Stimulated activated CD8-positive, alpha-beta memory T cell treated with anti-CD3 and anti-CD28 coated beads, Interleukin-12 subunit alpha, Interleukin-12 subunit beta, amount 100 ng/mL, for 1 hour (primary cell): ENCODE data around the gene EXOC7.

ENCODE experiments used
- DNase-seq: peaks from one replicate; pipeline ENCODE4 v3.0.0-alpha.2; 2020; ENCODE audit warnings: low read depth

EXOC7 gene

GRCh38 chr17:76121932-76122430 is 18.4 kb upstream of the EXOC7 start:
- DNase-seq = no peak

- DNase-seq = no peak
Measured at GRCh38 chr17:76120658-76121008, 17.0 kb upstream of the EXOC7 start.

- no peak for DNase-seq
Measured at GRCh38 chr17:76119409-76120371, 16.1 kb upstream of the EXOC7 start.

- DNase-seq = no peak
Measured at GRCh38 chr17:76115138-76115754, 11.7 kb upstream of the EXOC7 start.

GRCh38 chr17:76111956-76112355 is 8.4 kb upstream of the EXOC7 start:
- DNase-seq = no peak

GRCh38 chr17:76107509-76107908 is 3.9 kb upstream of the EXOC7 start:
- DNase-seq = no peak

GRCh38 chr17:76106703-76107102 is 3.1 kb upstream of the EXOC7 start:
- DNase-seq = no peak

- DNase-seq = no peak
Measured at GRCh38 chr17:76104896-76105231, 1.3 kb upstream of the EXOC7 start.

- no peak for DNase-seq
Measured at GRCh38 chr17:76104140-76104895, 731 bp upstream of the EXOC7 start.

- DNase-seq = no peak
Measured at GRCh38 chr17:76102944-76103273, 678 bp downstream of the EXOC7 start.

GRCh38 chr17:76097716-76098295 is 5.8 kb downstream of the EXOC7 start:
- DNase-seq = no peak

- no peak for DNase-seq
Measured at GRCh38 chr17:76095943-76096342, 7.6 kb downstream of the EXOC7 start.

- DNase-seq = no peak
Measured at GRCh38 chr17:76094046-76094445, 9.5 kb downstream of the EXOC7 start.

- no peak for DNase-seq
Measured at GRCh38 chr17:76092526-76093413, 10.8 kb downstream of the EXOC7 start.

- DNase-seq = no peak
Measured at GRCh38 chr17:76091526-76092286, 11.9 kb downstream of the EXOC7 start.

- DNase-seq = no peak
Measured at GRCh38 chr17:76090517-76091129, 13.0 kb downstream of the EXOC7 start.

GRCh38 chr17:76089680-76090516 is 13.7 kb downstream of the EXOC7 start:
- DNase-seq = no peak

- DNase-seq = no peak
Measured at GRCh38 chr17:76088868-76089576, 14.6 kb downstream of the EXOC7 start.
